ENCODE data around the gene PSD4. TPM values are rescaled to one million over a fixed set of nuclear protein-coding genes. Genes with fewer than 3 reads are reported as not detected.

PSD4 gene
- total RNA-seq, 1 experiment from 2014 or later, result 12.6 TPM

DNA sequence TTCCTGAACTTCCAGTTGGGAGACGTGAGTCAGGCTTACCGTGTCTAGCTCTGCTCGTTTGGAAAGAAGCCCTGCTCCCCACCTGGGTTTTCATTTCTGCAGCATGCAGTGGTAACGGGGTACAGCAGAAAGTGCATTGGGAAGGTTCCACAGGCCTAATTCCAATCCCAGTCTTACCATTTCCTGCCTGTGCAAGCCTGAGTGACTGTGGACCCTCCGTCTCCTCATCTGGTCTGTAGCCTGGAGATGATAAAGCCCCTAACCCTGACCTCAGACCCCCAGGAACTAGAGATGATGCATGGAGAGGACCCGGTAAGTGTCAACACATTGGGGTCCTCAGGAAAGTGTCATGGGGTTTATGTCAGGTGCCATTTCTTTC is 5.8 kb upstream of the PSD4 start:
- H3K27me3 ChIP-seq (ENCODE audit: insufficient read depth, low read length), result no peaks in the 10 kb centered on the region
- TF ChIP-seq EZH2 (IDR thresholded peaks at IDR 0.05) (no peak), RAD21 (IDR thresholded peaks at IDR 0.05; ENCODE audit: low read depth) (no peak), ZNF274 (IDR thresholded peaks at IDR 0.05; ENCODE audit: low read depth, low read length) (no peak), EZH2phosphoT487 (IDR thresholded peaks at IDR 0.05; ENCODE audit: borderline replicate concordance) (no peak), SIN3A (IDR thresholded peaks at IDR 0.05; ENCODE audit: low read depth) (no peak), FOSL1 (IDR thresholded peaks at IDR 0.05; ENCODE audit: low read depth) (no peak), POLR2A (IDR thresholded peaks at IDR 0.05; ENCODE audit: borderline replicate concordance, extremely low read depth, insufficient read depth, insufficient read length) (no peak)
- TF ChIP-seq, protein P1, sequence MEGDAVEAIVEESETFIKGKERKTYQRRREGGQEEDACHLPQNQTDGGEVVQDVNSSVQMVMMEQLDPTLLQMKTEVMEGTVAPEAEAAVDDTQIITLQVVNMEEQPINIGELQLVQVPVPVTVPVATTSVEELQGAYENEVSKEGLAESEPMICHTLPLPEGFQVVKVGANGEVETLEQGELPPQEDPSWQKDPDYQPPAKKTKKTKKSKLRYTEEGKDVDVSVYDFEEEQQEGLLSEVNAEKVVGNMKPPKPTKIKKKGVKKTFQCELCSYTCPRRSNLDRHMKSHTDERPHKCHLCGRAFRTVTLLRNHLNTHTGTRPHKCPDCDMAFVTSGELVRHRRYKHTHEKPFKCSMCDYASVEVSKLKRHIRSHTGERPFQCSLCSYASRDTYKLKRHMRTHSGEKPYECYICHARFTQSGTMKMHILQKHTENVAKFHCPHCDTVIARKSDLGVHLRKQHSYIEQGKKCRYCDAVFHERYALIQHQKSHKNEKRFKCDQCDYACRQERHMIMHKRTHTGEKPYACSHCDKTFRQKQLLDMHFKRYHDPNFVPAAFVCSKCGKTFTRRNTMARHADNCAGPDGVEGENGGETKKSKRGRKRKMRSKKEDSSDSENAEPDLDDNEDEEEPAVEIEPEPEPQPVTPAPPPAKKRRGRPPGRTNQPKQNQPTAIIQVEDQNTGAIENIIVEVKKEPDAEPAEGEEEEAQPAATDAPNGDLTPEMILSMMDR (IDR thresholded peaks at IDR 0.05 in 2 of 3, conservative IDR thresholded peaks at IDR 0.05 in 1 of 3; ENCODE audit: borderline replicate concordance in 1 of 3, insufficient read depth in 1 of 3, low read depth in 2 of 3, low read length in 2 of 3), result no peak
- TF ChIP-seq, protein P2, sequence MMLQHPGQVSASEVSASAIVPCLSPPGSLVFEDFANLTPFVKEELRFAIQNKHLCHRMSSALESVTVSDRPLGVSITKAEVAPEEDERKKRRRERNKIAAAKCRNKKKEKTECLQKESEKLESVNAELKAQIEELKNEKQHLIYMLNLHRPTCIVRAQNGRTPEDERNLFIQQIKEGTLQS (IDR thresholded peaks at IDR 0.05), result no peak
- no peak overlapping the region for H3K4me3 ChIP-seq (replicated peaks in 1 of 2; ENCODE audit: low read depth in 1 of 2, low read length in 2 of 2)
- CTCF ChIA-PET, result no interaction called here
- H3K9me3 ChIP-seq (ENCODE audit: control insufficient read depth in 1 of 2, insufficient read depth in 1 of 2, low read depth in 1 of 2, low read length in 2 of 2), result no peaks in the 10 kb centered on the region
- POLR2A ChIA-PET, result no interaction called here
- H3K4me2 ChIP-seq (ENCODE audit: low read length), result no peak overlapping the region
- H3K9me2 ChIP-seq (ENCODE audit: insufficient read depth), result no peaks in the 10 kb centered on the region
- intact Hi-C loops (cut with micrococcal nuclease), result no loop called here
- H3K79me2 ChIP-seq (ENCODE audit: insufficient read depth, low read length), result no peaks in the 10 kb centered on the region
- no peaks in the 10 kb centered on the region for H4K20me1 ChIP-seq (ENCODE audit: insufficient read depth)
- H2AFZ ChIP-seq (ENCODE audit: low read depth, low read length, poor library complexity, severe bottlenecking), result no peak overlapping the region
- no peak for ATAC-seq
- H3K27ac ChIP-seq (ENCODE audit: low read depth, low read length), result no peak overlapping the region
- H3K9ac ChIP-seq (ENCODE audit: low read length), result no peak overlapping the region
- no peaks in the 10 kb centered on the region for H3K36me3 ChIP-seq (ENCODE audit: control insufficient read depth in 1 of 2, insufficient read depth in 2 of 2, low read length in 2 of 2)
- BruUV-seq (replicated peaks), result no TSS peak
- H3K4me1 ChIP-seq (ENCODE audit: control insufficient read depth in 1 of 2, insufficient read depth in 2 of 2, low read length in 2 of 2), result no peaks in the 10 kb centered on the region; a peak in 1 of 4 replicates
- RAD21 ChIA-PET (ENCODE audit: low non-redundant PET in 1 of 2, low total read pairs in 2 of 2, uncharacterized antibody in 2 of 2, unreplicated experiment in 2 of 2), result no interaction called here
- DNase-seq (ENCODE audit: low read depth, low spot score), result no peak

Measured in HCT116 (cell line).